Activated naive CD4-positive, alpha-beta T cell treated with anti-CD3 and anti-CD28 coated beads, Interleukin-2, amount 10 ng/mL, durations not matched to agents 5 hours and 36 hours (primary cell): Measurements from ENCODE around the gene CBS. TPM values are rescaled to one million over a fixed set of nuclear protein-coding genes. Genes with fewer than 3 reads are reported as not detected.

ENCODE experiments used
- total RNA-seq, 2 experiments: library from RNA; stranded (reverse); gene quantifications; one replicate each; pipeline ENCODE4 v1.2.3, GENCODE V29; 2021

Gene CBS
- total RNA-seq, result 10 to 100 TPM; 30.4 to 32.9 TPM

DNA sequence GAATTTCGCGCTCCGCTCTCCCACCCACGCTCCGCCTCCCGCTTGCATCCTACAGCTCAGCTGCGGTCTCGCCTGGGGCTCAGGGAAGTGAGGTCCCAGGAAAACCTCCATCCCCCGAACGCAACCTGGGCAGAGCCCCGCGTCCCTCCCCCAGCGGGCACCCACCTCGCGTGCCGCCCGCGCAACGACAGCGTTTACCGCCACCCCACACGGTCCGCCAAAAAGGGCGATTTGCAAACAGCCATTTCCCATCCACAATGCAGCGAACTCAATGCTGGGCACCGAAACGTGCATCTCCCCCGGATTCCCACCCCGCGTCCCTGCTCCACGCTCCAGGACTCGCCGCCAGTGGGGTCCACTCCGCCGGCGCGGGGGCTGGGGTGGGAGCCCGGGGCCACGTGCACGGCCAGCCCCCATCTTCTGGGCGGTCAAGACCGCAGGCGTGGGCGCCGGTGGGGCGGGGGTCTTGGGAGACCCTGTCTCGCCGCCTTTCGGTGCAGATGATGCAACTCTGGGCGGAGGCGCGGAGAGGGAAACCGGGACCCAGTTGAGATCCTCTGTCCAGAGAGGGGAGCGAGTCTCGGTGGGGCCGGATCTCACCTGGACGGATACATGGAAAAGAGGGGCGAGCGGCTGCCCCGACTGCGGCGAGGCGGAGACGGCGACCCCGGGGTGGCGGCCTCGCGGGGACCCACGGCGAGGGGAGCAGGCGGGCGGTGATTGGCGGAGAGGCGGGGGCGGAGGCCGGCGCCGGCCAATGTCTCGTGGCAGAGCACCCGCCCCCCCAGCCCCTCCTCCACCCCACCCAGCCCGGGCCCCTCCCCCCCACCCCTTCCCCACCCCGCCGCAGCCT is at the start of gene CBS:
Gene CBS (minus strand): TSS at position 666 of the 853 bp plus-strand sequence. CDS start 3,642 bp downstream, outside the sequence.

DNA sequence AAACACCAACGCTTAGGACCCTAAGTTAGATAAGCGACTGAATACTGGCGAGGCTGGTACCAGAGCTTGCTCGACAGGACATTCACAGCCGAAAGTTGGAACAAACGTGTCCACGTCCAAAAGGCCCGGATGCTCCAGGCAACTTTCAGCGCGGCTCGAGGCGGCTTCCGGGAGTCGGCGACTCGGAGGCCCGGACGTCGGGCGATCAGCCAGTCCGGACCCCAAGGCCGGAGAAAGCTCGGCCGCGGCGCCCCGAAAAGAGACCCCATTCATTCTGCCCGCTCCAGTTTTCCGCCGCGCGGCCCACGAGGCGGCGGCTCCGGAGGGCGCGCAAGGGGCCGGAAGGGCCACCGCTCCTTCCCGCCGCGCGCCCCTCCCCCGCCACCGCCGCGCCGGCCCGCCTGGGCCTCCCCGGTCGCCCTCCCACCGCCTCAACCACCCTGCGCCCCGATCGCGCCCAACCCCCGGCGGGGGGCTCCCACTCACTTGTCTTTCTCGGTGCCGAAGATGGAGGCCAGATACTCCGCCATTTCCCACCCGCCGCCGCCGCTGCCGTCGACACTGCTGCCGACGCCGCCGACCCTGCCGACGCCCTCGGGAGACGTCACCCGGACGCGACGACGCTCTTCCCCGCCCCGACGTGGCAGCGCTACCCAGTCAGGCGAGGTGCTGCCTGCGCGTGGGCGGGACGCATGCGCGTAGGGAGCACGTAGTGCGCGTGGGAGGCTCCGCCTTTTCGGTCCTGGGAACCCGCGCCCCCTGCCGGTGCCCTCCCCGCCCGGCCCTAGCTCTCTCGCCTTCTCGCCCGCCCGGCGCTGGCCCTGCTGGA is 31.5 kb upstream of the CBS start, which contains the start of gene U2AF1:
Gene U2AF1 (minus strand): TSS at position 606 of the 829 bp plus-strand sequence. CDS start 76 bp downstream, at position 530.

Other genes with a start within 250 kb of the CBS start
- 10 to 100 TPM; 23.5 to 23.6 TPM for gene WDR4, start 196.3 kb downstream of the CBS start, total RNA-seq
- 10 to 100 TPM; 19.0 to 20.9 TPM for gene NDUFV3, start 182.5 kb downstream of the CBS start, total RNA-seq
- 1 to 10 TPM; 4.0 TPM for gene ERVH48-1, start 150.2 kb downstream of the CBS start, total RNA-seq
- gene PKNOX1, start 101.3 kb downstream of the CBS start, total RNA-seq, result 10 to 100 TPM; 25.4 to 27.8 TPM
- 10 to 100 TPM; 50.8 to 59.4 TPM for gene U2AF1, start 31.7 kb upstream of the CBS start, total RNA-seq
- gene CRYAA, start 93.2 kb upstream of the CBS start, total RNA-seq, result not detected